Osteoblast (primary cell): ENCODE data around the gene INO80D. TPM values are rescaled to one million over a fixed set of nuclear protein-coding genes. Genes with fewer than 3 reads are reported as not detected.
"Not testable (repeated sequence)": the region's sequence is repeated elsewhere in the genome, so short reads cannot be mapped to it uniquely, and the experiment has no call there.

Experiments used
- DNase-seq: peaks from one replicate; pipeline ENCODE4 v3.0.0; 2011; ENCODE audit warnings: low spot score, mixed read lengths; ENCODE audit not compliant: insufficient read length; ENCODE audit errors: missing footprints
- H2AFZ ChIP-seq: 2 replicates; pipeline ENCODE4 v1.6.0; 2011; ENCODE audit warnings: mild to moderate bottlenecking, low read length
- H3K27ac ChIP-seq: 2 replicates; pipeline ENCODE4 v1.5.1; 2011; ENCODE audit warnings: mild to moderate bottlenecking, low read depth, low read length, moderate library complexity
- H3K27me3 ChIP-seq: 2 replicates; pipeline ENCODE4 v1.6.0; 2012; ENCODE audit warnings: mild to moderate bottlenecking, control low read depth, inconsistent platforms, low read length, moderate library complexity; ENCODE audit not compliant: insufficient read depth
- H3K36me3 ChIP-seq: 2 replicates; pipeline ENCODE4 v1.5.1; 2011; ENCODE audit warnings: mild to moderate bottlenecking, low read length, control low read depth, moderate library complexity; ENCODE audit not compliant: insufficient read depth
- H3K4me1 ChIP-seq: 2 replicates; pipeline ENCODE4 v1.5.1; 2011; ENCODE audit warnings: mild to moderate bottlenecking, low read length, control low read depth, moderate library complexity; ENCODE audit not compliant: insufficient read depth
- H3K4me2 ChIP-seq: 2 replicates; pipeline ENCODE4 v1.6.0; 2011; ENCODE audit warnings: mild to moderate bottlenecking, low read length; ENCODE audit not compliant: insufficient read depth
- H3K4me3 ChIP-seq: fragments of 200-600 bp; sonication (generic); 3 replicates; pipeline ENCODE4 v1.5.1; 2012; ENCODE audit warnings: mild to moderate bottlenecking, low read length, inconsistent platforms; ENCODE audit not compliant: insufficient read depth
- H3K79me2 ChIP-seq: 2 replicates; pipeline ENCODE4 v1.6.0; 2012; ENCODE audit warnings: mild to moderate bottlenecking, low read length, control low read depth, inconsistent platforms; ENCODE audit not compliant: insufficient read depth
- H3K9me3 ChIP-seq: 2 replicates; pipeline ENCODE4 v1.5.1; 2011; ENCODE audit warnings: low read depth, low read length, control low read depth
- H4K20me1 ChIP-seq: 2 replicates; pipeline ENCODE4 v1.6.0; 2012; ENCODE audit warnings: mild to moderate bottlenecking, low read length, control low read depth; ENCODE audit not compliant: insufficient read depth
- CTCF ChIP-seq: IDR thresholded peaks from 2 replicates; pipeline ENCODE4 v1.5.1; 2011; ENCODE audit warnings: mild to moderate bottlenecking, low read depth, low read length, moderate library complexity; ENCODE audit errors: extremely low read depth
- total RNA-seq: library from RNA; depleted of rRNA; stranded (reverse); fragments of >200 nt; gene quantifications from 2 replicates; pipeline ENCODE4 v1.2.3, GENCODE V29; 2012

INO80D gene
- total RNA-seq, 1 donor: 9.0 TPM

GRCh38 chr2:206079699-206080465, 6.1 kb downstream of the INO80D start:
- Histone ChIP-seq H3K27me3 (no peaks in the 10 kb centered on the region), H2AFZ (no peak overlapping the region), H3K4me1 (peaks cover 10% of the 10 kb centered on the region), H3K9me3 (no peaks in the 10 kb centered on the region), H3K4me2 (no peak overlapping the region), H3K4me3 (no peak overlapping the region), H3K36me3 (no peaks in the 10 kb centered on the region), H3K79me2 (peaks cover 86% of the 10 kb centered on the region), H3K27ac (no peak overlapping the region), H4K20me1 (peaks cover 21% of the 10 kb centered on the region)
- TF ChIP-seq CTCF: no peak
- DNase-seq: peak; percentile 60

GRCh38 chr2:206077879-206078278, 8.1 kb downstream of the INO80D start:
- not testable (repeated sequence) for DNase-seq, H3K4me3 ChIP-seq, H3K9me3 ChIP-seq, H3K36me3 ChIP-seq, H3K4me1 ChIP-seq, H3K4me2 ChIP-seq, H3K27me3 ChIP-seq, H3K27ac ChIP-seq, H2AFZ ChIP-seq
- Histone ChIP-seq H4K20me1 (peaks cover 24% of the 10 kb centered on the region), H3K79me2 (peaks cover 87% of the 10 kb centered on the region)

GRCh38 chr2:206075113-206075512, 10.9 kb downstream of the INO80D start:
- Histone ChIP-seq H3K9me3 (no peaks in the 10 kb centered on the region), H4K20me1 (peaks cover 21% of the 10 kb centered on the region), H2AFZ (no peak overlapping the region), H3K27me3 (no peaks in the 10 kb centered on the region), H3K27ac (no peak overlapping the region), H3K4me3 (no peak overlapping the region), H3K79me2 (peaks cover 82% of the 10 kb centered on the region), H3K4me2 (no peak overlapping the region), H3K4me1 (no peaks in the 10 kb centered on the region), H3K36me3 (no peaks in the 10 kb centered on the region)
- no peak for DNase-seq
- TF ChIP-seq CTCF: peak; percentile 12

- Histone ChIP-seq H4K20me1 (peaks cover 9% of the 10 kb centered on the region), H3K27me3 (no peaks in the 10 kb centered on the region)
Measured at GRCh38 chr2:206071807-206072206, 14.2 kb downstream of the INO80D start.

More at GRCh38 chr2:206071807-206072206, 14.2 kb downstream of the INO80D start:
- no peak overlapping the region for H3K27ac ChIP-seq
- TF ChIP-seq CTCF: no peak
- no peaks in the 10 kb centered on the region for H3K9me3 ChIP-seq
- H3K79me2 ChIP-seq: peaks cover 75% of the 10 kb centered on the region
- no peaks in the 10 kb centered on the region for H3K4me1 ChIP-seq
- H3K4me3 ChIP-seq: no peak overlapping the region
- no peak for DNase-seq
- H2AFZ ChIP-seq: no peak overlapping the region
- H3K4me2 ChIP-seq: no peak overlapping the region
- H3K36me3 ChIP-seq: no peaks in the 10 kb centered on the region
